Measurements from ENCODE around the gene NAT10.

NAT10 gene

GRCh38 chr11:34160791-34161190 is 55.4 kb downstream of the NAT10 start:
- H3K4me1 ChIP-seq (ENCODE audit: control insufficient read depth, insufficient read depth, low read length) = no peaks in the 10 kb centered on the region
- H3K9me3 ChIP-seq (ENCODE audit: control insufficient read depth, insufficient read depth, low read depth, low read length) = no peaks in the 10 kb centered on the region
- H3K4me3 ChIP-seq (ENCODE audit: low read depth, low read length) = no peak overlapping the region
- H3K27ac ChIP-seq (ENCODE audit: low read depth, low read length) = no peak overlapping the region
- no peak overlapping the region for H3K9ac ChIP-seq (ENCODE audit: low read length)
- no peaks in the 10 kb centered on the region for H3K27me3 ChIP-seq (ENCODE audit: control insufficient read depth, insufficient read depth, low read length)
- peaks cover 31% of the 10 kb centered on the region for H3K36me3 ChIP-seq (ENCODE audit: control insufficient read depth, insufficient read depth, low read length)

DNA sequence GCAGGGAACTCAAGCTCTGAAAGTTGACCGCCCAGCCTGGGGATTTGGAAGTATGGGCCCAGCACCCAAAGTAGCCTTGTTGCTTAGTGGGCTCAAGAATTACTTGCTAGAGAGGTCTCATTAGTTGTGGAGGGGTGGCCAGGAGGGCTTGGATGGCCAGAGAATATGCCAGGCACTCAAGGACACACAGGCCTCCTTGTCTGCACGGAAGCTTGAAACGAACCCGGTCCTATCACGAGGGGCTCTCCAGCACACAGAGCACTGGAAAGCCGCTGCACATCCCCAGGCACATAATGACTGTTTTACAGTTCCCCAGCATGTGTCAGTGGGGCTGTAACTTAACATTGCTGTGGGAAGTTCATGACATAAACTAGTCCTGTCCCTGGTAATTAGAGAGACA is 55.9 kb downstream of the NAT10 start:
- no peak overlapping the region for H3K4me3 ChIP-seq (ENCODE audit: low read depth, low read length)
- peaks cover 26% of the 10 kb centered on the region for H3K36me3 ChIP-seq (ENCODE audit: control insufficient read depth, insufficient read depth, low read length)
- no peaks in the 10 kb centered on the region for H3K4me1 ChIP-seq (ENCODE audit: control insufficient read depth, insufficient read depth, low read length)
- H3K9me3 ChIP-seq (ENCODE audit: control insufficient read depth, insufficient read depth, low read depth, low read length) = no peaks in the 10 kb centered on the region
- H3K9ac ChIP-seq (ENCODE audit: low read length) = no peak overlapping the region
- H3K27me3 ChIP-seq (ENCODE audit: control insufficient read depth, insufficient read depth, low read length) = no peaks in the 10 kb centered on the region
- H3K27ac ChIP-seq (ENCODE audit: low read depth, low read length) = no peak overlapping the region

DNA sequence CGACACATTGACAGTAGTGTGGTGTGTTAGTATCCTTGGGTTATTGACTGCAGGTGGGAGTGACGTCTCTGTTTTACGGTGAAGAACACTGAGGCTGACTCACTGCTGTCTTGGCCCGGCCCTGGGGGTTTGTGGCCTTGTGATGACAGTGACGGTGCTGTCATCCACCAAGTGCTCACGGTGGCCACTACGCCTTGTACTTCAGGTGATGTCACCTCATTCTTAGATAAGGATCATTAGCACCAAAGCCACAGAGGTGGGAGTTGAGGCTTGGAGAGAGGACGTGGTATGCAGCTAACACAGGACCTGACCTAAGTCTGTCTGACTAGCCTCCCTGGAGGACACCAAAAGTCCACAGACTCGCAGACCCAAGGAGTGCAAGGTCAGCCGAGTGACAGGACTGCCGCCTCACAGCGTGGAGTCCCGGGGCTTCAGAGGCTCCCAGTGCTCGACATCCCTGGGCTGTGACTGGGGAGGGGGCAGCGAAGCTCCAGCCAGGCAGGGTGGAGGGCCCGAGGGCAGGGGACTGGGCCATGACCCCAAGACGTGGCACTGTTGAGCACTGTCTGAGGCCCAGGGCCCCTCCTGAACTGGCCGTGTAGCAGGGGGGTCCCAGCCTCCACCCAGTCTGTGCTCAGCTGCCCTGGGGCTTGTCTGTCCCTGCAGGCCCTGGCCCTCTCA is 56.5 kb downstream of the NAT10 start:
- Histone ChIP-seq H3K27me3 (ENCODE audit: control insufficient read depth, insufficient read depth, low read length) (no peaks in the 10 kb centered on the region), H3K27ac (ENCODE audit: low read depth, low read length) (no peak overlapping the region), H3K9me3 (ENCODE audit: control insufficient read depth, insufficient read depth, low read depth, low read length) (no peaks in the 10 kb centered on the region), H3K36me3 (ENCODE audit: control insufficient read depth, insufficient read depth, low read length) (peaks cover 26% of the 10 kb centered on the region), H3K4me1 (ENCODE audit: control insufficient read depth, insufficient read depth, low read length) (no peaks in the 10 kb centered on the region), H3K4me3 (ENCODE audit: low read depth, low read length) (no peak overlapping the region), H3K9ac (ENCODE audit: low read length) (no peak overlapping the region)

DNA sequence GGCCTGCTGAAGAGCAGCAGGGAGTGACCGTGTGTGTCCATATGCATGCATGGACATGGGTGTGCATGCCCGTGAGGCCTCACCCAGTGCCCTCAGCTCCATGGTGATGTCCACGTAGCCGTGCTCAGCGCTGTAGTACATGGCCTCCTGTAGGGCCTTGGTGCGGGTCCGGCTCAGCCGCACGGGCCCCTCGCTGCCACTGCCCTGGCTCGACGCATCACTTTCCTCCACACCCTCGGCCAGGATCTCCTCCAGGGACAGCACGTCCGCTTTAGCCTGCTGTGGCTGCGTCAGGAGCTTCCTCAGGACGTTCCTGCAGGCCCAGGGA is 57.0 kb downstream of the NAT10 start:
- Histone ChIP-seq H3K27ac (ENCODE audit: low read depth, low read length) (no peak overlapping the region), H3K4me1 (ENCODE audit: control insufficient read depth, insufficient read depth, low read length) (no peaks in the 10 kb centered on the region), H3K36me3 (ENCODE audit: control insufficient read depth, insufficient read depth, low read length) (peaks cover 24% of the 10 kb centered on the region), H3K27me3 (ENCODE audit: control insufficient read depth, insufficient read depth, low read length) (no peaks in the 10 kb centered on the region), H3K9me3 (ENCODE audit: control insufficient read depth, insufficient read depth, low read depth, low read length) (no peaks in the 10 kb centered on the region), H3K9ac (ENCODE audit: low read length) (no peak overlapping the region), H3K4me3 (ENCODE audit: low read depth, low read length) (no peak overlapping the region)

DNA sequence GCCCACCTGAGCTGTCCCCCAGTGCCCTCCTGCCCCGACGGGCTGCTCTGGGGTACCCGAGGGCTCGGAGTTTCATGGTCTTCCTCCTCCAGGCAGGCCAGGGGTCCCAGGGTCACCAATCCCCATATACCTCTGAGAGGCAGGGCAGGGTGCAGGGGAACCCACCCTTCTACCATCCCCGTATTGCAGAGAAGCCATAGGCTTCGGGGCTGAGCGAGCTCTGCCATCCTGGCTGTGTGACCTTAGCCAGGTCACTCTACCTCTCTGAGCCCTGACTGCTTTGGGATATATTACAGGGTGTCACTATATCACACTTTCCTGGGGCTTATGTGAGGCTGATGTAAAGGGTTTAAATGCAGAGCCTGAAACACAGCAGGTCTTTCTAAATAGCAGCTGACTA is 57.4 kb downstream of the NAT10 start:
- H3K36me3 ChIP-seq (ENCODE audit: control insufficient read depth, insufficient read depth, low read length) = peaks cover 20% of the 10 kb centered on the region
- no peak overlapping the region for H3K9ac ChIP-seq (ENCODE audit: low read length)
- H3K4me1 ChIP-seq (ENCODE audit: control insufficient read depth, insufficient read depth, low read length) = no peaks in the 10 kb centered on the region
- H3K4me3 ChIP-seq (ENCODE audit: low read depth, low read length) = no peak overlapping the region
- H3K9me3 ChIP-seq (ENCODE audit: control insufficient read depth, insufficient read depth, low read depth, low read length) = no peaks in the 10 kb centered on the region
- no peak overlapping the region for H3K27ac ChIP-seq (ENCODE audit: low read depth, low read length)
- no peaks in the 10 kb centered on the region for H3K27me3 ChIP-seq (ENCODE audit: control insufficient read depth, insufficient read depth, low read length)

DNA sequence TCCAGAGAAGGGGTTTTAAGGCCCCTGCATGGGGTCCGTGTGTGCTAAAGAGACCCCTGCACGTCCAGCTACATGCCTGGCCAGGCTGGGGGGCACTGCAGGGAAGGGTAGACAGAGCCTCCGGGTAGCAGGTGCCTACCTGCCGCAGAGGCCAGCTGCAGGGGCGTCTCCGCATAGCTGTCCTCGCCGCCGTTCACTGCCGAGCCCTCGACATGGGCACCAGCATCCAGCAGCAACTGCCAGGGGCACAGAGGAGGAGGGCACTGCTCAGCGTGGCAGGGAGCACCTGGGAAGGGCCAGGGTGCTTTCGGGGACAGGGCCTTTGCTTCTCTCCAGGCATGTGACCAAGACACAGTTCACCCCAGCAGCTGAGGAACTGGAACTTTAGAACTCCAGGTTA is 59.7 kb downstream of the NAT10 start:
- no peaks in the 10 kb centered on the region for H3K4me1 ChIP-seq (ENCODE audit: control insufficient read depth, insufficient read depth, low read length)
- H3K4me3 ChIP-seq (ENCODE audit: low read depth, low read length) = no peak overlapping the region
- H3K27me3 ChIP-seq (ENCODE audit: control insufficient read depth, insufficient read depth, low read length) = no peaks in the 10 kb centered on the region
- no peak overlapping the region for H3K27ac ChIP-seq (ENCODE audit: low read depth, low read length)
- H3K36me3 ChIP-seq (ENCODE audit: control insufficient read depth, insufficient read depth, low read length) = peaks cover 13% of the 10 kb centered on the region
- H3K9me3 ChIP-seq (ENCODE audit: control insufficient read depth, insufficient read depth, low read depth, low read length) = no peaks in the 10 kb centered on the region
- no peak overlapping the region for H3K9ac ChIP-seq (ENCODE audit: low read length)

DNA sequence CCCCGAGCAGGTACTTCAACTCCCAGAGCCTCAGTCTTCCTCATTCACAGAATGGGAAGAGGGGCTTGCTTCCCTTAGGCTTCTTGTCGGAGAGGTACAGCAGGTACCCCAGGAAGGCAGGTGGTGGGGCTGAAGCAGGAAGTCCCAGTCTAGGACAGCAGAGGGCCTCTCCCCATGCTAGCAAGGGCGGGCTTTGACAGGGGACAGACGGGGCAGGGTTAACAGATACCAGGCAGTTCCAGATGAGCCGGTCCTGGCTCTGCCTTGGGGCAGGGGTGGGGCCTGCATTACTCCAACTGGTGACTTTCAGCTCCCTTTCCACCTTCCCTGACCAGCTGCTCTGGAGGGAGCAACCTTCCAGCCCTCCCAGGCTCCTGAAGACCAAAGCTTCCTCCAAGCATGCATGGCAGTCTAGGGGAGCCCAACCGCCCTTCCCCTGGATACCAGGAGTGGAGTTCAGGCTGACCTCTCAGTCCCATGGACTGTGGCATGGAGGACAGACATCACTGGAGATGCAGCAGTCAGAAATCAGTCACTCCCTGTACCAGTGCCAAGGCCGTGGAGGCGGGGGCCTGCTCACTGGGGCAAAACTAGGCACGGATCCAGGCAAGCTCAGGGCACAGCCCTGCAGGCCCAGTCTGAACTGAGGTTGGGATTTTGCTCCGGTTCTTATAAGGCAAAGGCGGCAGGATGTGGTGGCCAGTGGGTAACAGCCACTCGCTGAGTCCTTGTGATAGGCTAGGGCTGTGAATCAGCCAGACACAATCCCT is 60.5 kb downstream of the NAT10 start:
- Histone ChIP-seq H3K27me3 (ENCODE audit: control insufficient read depth, insufficient read depth, low read length) (no peaks in the 10 kb centered on the region), H3K27ac (ENCODE audit: low read depth, low read length) (no peak overlapping the region), H3K36me3 (ENCODE audit: control insufficient read depth, insufficient read depth, low read length) (peaks cover 12% of the 10 kb centered on the region; the same call in 1 of the 2 replicates)

GRCh38 chr11:34166806-34167740 is 61.6 kb downstream of the NAT10 start:
- Histone ChIP-seq H3K4me1 (ENCODE audit: control insufficient read depth, insufficient read depth, low read length) (no peaks in the 10 kb centered on the region), H3K4me3 (ENCODE audit: low read depth, low read length) (no peak overlapping the region), H3K36me3 (ENCODE audit: control insufficient read depth, insufficient read depth, low read length) (peaks cover 4% of the 10 kb centered on the region; the same call in 1 of the 2 replicates), H3K9ac (ENCODE audit: low read length) (no peak overlapping the region), H3K27me3 (ENCODE audit: control insufficient read depth, insufficient read depth, low read length) (no peaks in the 10 kb centered on the region), H3K9me3 (ENCODE audit: control insufficient read depth, insufficient read depth, low read depth, low read length) (no peaks in the 10 kb centered on the region), H3K27ac (ENCODE audit: low read depth, low read length) (no peak overlapping the region)

More for the DNA sequence above, 60.5 kb downstream of the NAT10 start:
- no peaks in the 10 kb centered on the region for H3K9me3 ChIP-seq (ENCODE audit: control insufficient read depth, insufficient read depth, low read depth, low read length)
- H3K4me3 ChIP-seq (ENCODE audit: low read depth, low read length) = no peak overlapping the region
- H3K9ac ChIP-seq (ENCODE audit: low read length) = no peak overlapping the region
- no peaks in the 10 kb centered on the region for H3K4me1 ChIP-seq (ENCODE audit: control insufficient read depth, insufficient read depth, low read length)

- Histone ChIP-seq H3K27me3 (ENCODE audit: control insufficient read depth, insufficient read depth, low read length) (no peaks in the 10 kb centered on the region), H3K36me3 (ENCODE audit: control insufficient read depth, insufficient read depth, low read length) (peaks cover 4% of the 10 kb centered on the region; the same call in 1 of the 2 replicates), H3K4me1 (ENCODE audit: control insufficient read depth, insufficient read depth, low read length) (no peaks in the 10 kb centered on the region), H3K27ac (ENCODE audit: low read depth, low read length) (no peak overlapping the region), H3K9ac (ENCODE audit: low read length) (no peak overlapping the region), H3K9me3 (ENCODE audit: control insufficient read depth, insufficient read depth, low read depth, low read length) (no peaks in the 10 kb centered on the region), H3K4me3 (ENCODE audit: low read depth, low read length) (no peak overlapping the region)
These were observed 62.5 kb downstream of the NAT10 start for GRCh38 chr11:34167961-34168360.

DNA sequence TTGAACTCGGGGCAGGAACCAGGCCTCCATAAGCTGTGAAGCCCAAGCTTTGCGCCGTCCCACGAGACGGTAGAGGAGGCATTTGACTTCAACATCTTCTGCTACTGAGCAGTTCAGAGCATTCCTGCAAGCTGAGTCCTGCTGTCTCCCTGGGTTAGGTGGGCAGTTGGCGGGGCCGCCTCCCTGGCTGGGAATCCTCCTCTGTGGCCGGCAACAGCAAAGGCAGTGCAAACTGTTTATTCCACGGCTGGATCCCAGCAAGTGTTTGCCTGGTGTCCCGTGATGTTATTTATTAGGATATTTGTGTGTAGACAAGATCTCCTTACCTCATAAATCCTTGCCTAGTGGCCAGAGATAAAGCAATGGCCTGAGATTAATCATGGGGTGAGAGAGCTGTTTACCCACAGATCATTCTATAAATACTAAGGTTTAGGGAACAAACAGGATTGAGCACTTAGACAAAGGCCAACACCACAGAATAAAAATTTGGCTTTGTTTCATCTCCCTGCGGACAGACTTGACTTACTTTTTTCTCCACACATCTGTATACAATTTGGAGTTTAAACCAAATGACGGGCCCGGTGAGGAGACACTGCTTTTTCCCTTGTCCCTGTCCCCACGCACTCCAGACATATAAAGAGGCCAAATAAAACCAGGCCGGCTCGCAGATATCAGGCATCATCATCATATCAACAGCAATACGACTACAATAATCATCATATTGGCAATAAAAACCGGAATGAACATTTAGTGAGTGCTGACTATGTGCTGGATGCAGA is 63.4 kb downstream of the NAT10 start:
- 0 out of 2 replicates have a peak, but pooled peaks cover 4% of the 10 kb centered on the region for H3K36me3 ChIP-seq (ENCODE audit: control insufficient read depth, insufficient read depth, low read length)
- H3K27ac ChIP-seq (ENCODE audit: low read depth, low read length) = no peak overlapping the region
- no peaks in the 10 kb centered on the region for H3K4me1 ChIP-seq (ENCODE audit: control insufficient read depth, insufficient read depth, low read length)
- no peak overlapping the region for H3K9ac ChIP-seq (ENCODE audit: low read length)
- H3K27me3 ChIP-seq (ENCODE audit: control insufficient read depth, insufficient read depth, low read length) = 0 out of 2 replicates have a peak, but pooled peaks cover 4% of the 10 kb centered on the region
- H3K4me3 ChIP-seq (ENCODE audit: low read depth, low read length) = no peak overlapping the region
- H3K9me3 ChIP-seq (ENCODE audit: control insufficient read depth, insufficient read depth, low read depth, low read length) = no peaks in the 10 kb centered on the region

Data from HUES6 (cell line).